Colonic mucosa (tissue), 4 donors: ENCODE data around the gene PHF20. TPM values are rescaled to one million over a fixed set of nuclear protein-coding genes. Genes with fewer than 3 reads are reported as not detected.
"Not testable (repeated sequence)": the region's sequence is repeated elsewhere in the genome, so short reads cannot be mapped to it uniquely, and the experiment has no call there.

Experiments used
- DNase-seq: peaks from one replicate; pipeline ENCODE4 v3.0.0-alpha.2; 2020
- H3K27ac ChIP-seq: fragments of 200-600 bp; one replicate; pipeline ENCODE4 v1.8.0; 2021
- H3K27me3 ChIP-seq: fragments of 200-600 bp; one replicate; pipeline ENCODE4 v1.8.0; 2021
- H3K36me3 ChIP-seq: fragments of 200-600 bp; one replicate; pipeline ENCODE4 v1.8.0; 2021
- H3K4me1 ChIP-seq: fragments of 200-600 bp; one replicate; pipeline ENCODE4 v1.8.0; 2021; ENCODE audit warnings: mild to moderate bottlenecking
- H3K4me3 ChIP-seq: fragments of 200-600 bp; one replicate; pipeline ENCODE4 v1.8.0; 2021
- H3K9ac ChIP-seq, 2 donors: one replicate each; pipeline ENCODE4 v1.7.0; 2013; ENCODE audit warnings: control low read depth in 2 of 2, low read depth in 2 of 2, low read length in 2 of 2
- H3K9me3 ChIP-seq: fragments of 200-600 bp; one replicate; pipeline ENCODE4 v1.8.0; 2021
- intact Hi-C: fragments of 100-400 bp; cut with DNase I; formaldehyde crosslinking; loops from one replicate; pipeline ENCODE4 v1.14.1; 2022
- total RNA-seq, 2 donors: library from RNA; stranded (reverse); fragmentation: NEBNext Ultra II Directional in 1 of 2; extraction: Animal tissue kit (Norgen Biotek cat#: 25700) in 1 of 2; gene quantifications; one replicate each; pipeline ENCODE4 v1.2.1, GENCODE V29; 2021
- TF ChIP-seq, protein P1 (sequence below): fragments of 200-600 bp; IDR thresholded peaks from one replicate; pipeline ENCODE4 v1.8.0; 2022; ENCODE audit warnings: antibody characterized with exemption, mild to moderate bottlenecking
- donor health status: healthy.
- donor health status: DM: no; HTN: no; CAD: no.
- donor health status: DM: no; HTN: no; CAD: no.

The PHF20 gene
- total RNA-seq, 2 donors from 2014 or later = 25.5 to 27.0 TPM

DNA sequence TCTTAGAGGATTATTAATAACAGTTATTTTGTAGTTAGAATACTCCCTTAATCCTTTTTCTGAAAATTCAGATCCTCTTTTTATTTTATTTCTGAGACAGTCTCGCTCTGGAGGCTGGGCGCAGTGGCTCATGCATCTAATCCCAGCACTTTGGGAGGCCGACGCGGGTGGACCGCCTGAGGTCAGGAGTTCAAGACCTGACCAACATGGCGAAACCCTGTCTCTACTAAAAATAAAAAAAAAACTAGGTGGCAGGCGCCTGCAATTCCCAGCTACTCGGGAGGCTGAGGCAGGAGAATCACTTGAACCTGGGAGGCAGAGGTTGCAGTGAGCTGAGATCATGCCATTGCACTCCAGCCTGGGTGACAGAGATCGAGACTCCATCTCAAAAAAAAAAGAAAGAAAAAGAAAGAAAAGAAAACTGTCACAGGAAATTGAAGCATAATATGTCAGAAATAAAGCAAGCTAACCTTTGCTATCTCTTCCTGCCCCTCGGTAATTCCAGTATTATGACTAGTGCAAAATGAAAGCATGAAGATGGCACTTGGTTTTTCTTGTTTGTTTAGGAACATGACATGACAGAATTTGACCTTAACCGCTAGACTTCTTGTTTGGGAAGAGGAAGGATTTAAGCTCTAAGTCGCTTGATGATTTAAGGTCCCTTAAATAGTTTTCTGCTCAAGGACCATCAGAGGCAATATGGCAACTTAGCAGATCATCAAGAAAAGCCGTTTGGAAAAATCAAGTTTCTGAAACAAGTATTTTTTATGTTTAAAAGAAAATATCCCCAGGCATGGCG lies 27.9 kb upstream of the PHF20 start:
- DNase-seq = no peak
- H3K4me1 ChIP-seq = peaks cover 5% of the 10 kb centered on the region
- peak overlapping the region in 1 of 2 donors; percentile 97 for H3K9ac ChIP-seq
- intact Hi-C loops = no loop called here
- H3K36me3 ChIP-seq = peaks cover 3% of the 10 kb centered on the region
- no peaks in the 10 kb centered on the region for H3K27me3 ChIP-seq
- TF ChIP-seq, protein P1, sequence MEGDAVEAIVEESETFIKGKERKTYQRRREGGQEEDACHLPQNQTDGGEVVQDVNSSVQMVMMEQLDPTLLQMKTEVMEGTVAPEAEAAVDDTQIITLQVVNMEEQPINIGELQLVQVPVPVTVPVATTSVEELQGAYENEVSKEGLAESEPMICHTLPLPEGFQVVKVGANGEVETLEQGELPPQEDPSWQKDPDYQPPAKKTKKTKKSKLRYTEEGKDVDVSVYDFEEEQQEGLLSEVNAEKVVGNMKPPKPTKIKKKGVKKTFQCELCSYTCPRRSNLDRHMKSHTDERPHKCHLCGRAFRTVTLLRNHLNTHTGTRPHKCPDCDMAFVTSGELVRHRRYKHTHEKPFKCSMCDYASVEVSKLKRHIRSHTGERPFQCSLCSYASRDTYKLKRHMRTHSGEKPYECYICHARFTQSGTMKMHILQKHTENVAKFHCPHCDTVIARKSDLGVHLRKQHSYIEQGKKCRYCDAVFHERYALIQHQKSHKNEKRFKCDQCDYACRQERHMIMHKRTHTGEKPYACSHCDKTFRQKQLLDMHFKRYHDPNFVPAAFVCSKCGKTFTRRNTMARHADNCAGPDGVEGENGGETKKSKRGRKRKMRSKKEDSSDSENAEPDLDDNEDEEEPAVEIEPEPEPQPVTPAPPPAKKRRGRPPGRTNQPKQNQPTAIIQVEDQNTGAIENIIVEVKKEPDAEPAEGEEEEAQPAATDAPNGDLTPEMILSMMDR = no peak
- no peaks in the 10 kb centered on the region for H3K9me3 ChIP-seq
- peak overlapping the region; percentile 95 for H3K27ac ChIP-seq
- H3K4me3 ChIP-seq = no peak overlapping the region

DNA sequence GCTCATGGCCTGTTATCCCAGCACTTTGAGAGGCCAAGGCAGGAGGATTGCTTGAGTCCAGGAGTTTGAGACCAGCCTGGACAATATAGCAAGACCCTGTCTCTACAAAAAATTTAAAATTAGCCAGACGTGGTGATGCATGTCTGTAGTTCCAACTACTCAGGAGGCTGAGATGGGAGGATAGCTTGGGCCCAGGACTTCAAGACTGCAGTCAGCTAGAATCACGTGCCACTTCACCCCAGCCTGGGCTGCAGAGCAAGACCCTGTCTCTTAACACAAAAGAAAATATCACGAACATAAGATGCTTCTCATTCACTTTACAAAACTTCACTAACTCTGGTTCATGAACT lies 27.3 kb upstream of the PHF20 start:
- peak overlapping the region; percentile 95 for H3K27ac ChIP-seq
- H3K4me1 ChIP-seq, H3K9me3 ChIP-seq, H3K27me3 ChIP-seq, DNase-seq, H3K4me3 ChIP-seq, intact Hi-C loops, H3K36me3 ChIP-seq, H3K9ac ChIP-seq: not testable (repeated sequence)

DNA sequence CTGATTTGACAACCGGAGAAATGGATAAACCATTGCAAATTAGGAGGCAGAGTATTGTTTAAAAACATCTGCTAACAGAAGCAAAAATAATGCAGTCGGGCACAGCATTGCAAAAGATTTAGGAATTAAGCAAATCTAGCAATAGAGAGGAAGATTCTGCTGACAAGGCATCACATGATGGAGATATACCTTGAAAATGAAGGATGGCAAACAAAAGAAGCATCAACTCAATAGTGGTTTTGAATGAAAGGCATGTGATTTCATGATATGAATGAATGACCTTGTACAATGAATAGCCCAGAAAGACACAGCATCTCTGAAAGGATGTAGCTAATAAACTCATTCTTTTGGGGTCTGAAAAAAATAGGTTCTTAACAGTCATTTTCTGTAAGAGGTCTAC lies 21.2 kb upstream of the PHF20 start:
- no peak for DNase-seq
- Histone ChIP-seq H3K36me3 (no peaks in the 10 kb centered on the region), H3K27ac (no peak overlapping the region), H3K27me3 (no peaks in the 10 kb centered on the region), H3K9ac (no peak overlapping the region), H3K4me3 (no peak overlapping the region), H3K4me1 (no peaks in the 10 kb centered on the region), H3K9me3 (no peaks in the 10 kb centered on the region)
- TF ChIP-seq, protein P1 = no peak
- intact Hi-C loops = no loop called here

DNA sequence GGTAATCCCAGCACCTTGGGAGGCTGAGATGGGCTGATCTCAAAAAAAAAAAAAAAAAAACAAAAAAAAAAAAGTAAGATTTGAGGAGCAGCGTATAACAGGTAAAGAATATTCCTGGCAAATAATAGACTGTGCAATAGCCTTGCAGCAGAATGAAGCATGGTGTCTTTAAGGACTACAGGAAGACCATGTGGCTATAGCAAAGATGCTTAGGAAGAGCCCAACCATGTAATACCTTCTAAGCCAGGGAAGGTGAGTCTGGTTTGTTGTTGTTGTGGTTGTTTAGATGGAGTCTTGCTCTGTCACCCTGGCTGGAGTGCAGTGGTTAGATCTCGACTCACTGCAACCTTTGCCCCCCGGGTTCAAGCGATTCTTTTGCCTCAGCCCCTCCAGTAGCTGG lies 15.4 kb upstream of the PHF20 start:
- H3K9ac ChIP-seq = no peak overlapping the region
- TF ChIP-seq, protein P1 = no peak
- no peak overlapping the region for H3K4me3 ChIP-seq
- no peaks in the 10 kb centered on the region for H3K27me3 ChIP-seq
- intact Hi-C loops = no loop called here
- H3K36me3 ChIP-seq = no peaks in the 10 kb centered on the region
- H3K9me3 ChIP-seq = no peaks in the 10 kb centered on the region
- DNase-seq = no peak
- H3K27ac ChIP-seq = no peak overlapping the region
- no peaks in the 10 kb centered on the region for H3K4me1 ChIP-seq

DNA sequence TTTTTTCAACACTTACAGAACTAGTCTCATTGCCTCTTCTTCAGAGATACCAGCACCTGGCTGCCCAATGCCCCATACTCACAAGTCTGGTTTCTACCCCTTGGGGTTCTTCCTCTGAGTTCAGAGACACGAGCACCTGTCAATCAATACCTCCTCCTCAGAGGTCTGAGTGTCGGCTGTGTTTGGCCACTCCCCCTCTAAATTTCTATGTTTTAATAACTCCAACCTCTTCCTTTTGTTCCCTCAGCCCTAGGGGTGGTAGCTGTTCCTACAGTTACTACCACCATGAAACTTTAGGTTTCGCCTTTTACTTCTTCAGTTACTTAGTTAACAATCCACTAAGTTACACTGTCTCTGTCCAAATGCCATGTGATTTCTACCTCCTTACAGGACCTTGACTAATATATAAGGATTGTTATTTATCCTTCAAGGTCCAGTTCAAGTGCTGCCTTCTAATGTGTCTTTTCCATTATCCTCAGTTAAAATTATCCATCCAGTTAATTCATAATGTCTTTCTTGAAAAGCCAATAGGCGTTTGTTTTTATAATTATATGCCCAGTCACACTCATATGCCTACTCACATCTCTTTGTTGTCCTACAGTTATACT lies 14.6 kb upstream of the PHF20 start:
- no peaks in the 10 kb centered on the region for H3K4me1 ChIP-seq
- intact Hi-C loops = no loop called here
- H3K9ac ChIP-seq = no peak overlapping the region
- H3K4me3 ChIP-seq = no peak overlapping the region
- no peak overlapping the region for H3K27ac ChIP-seq
- no peaks in the 10 kb centered on the region for H3K36me3 ChIP-seq
- TF ChIP-seq, protein P1 = no peak
- no peaks in the 10 kb centered on the region for H3K9me3 ChIP-seq
- H3K27me3 ChIP-seq = no peaks in the 10 kb centered on the region
- no peak for DNase-seq

DNA sequence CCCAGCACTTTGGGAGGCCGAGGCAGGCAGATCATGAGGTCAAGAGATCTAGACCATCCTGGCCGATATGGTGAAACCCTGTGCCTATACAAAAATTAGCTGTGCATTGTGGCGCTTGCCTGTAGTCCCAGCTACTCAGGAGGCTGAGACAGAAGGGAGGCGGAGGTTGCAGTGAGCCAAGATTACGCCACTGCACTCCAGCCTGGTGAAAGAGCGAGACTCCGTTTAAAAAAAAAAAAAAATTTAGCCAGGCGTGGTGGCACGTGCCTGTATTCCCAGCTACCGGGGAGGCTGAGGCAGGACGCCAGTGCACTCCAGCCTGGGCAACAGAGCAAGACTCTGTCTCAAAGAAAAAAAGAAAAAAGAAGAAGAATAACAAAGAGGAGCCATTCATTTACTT lies 10.3 kb upstream of the PHF20 start:
- H3K27me3 ChIP-seq, H3K9ac ChIP-seq, H3K27ac ChIP-seq, intact Hi-C loops, H3K36me3 ChIP-seq, H3K9me3 ChIP-seq, DNase-seq, H3K4me1 ChIP-seq, H3K4me3 ChIP-seq: not testable (repeated sequence)
